K562 (cell line): ENCODE results near the gene PDLIM7. TPM values are rescaled to one million over a fixed set of nuclear protein-coding genes. Genes with fewer than 3 reads are reported as not detected.
A peak's percentile ranks its signal among the peaks of the same experiment; 100 is the strongest.

Source experiments
- CBX5 ChIP-seq: IDR thresholded peaks from 2 replicates; pipeline ENCODE4 v1.6.1; 2014; ENCODE audit warnings: low read depth, borderline replicate concordance
- FOS ChIP-seq: IDR thresholded peaks from 3 replicates; pipeline ENCODE4 v1.6.1; 2011; ENCODE audit not compliant: insufficient read length; ENCODE audit errors: extremely low read depth
- FOXA3 ChIP-seq, 2 experiments: fragments of 450-650 bp in 1 of 2; sonication (generic) in 1 of 2; formaldehyde crosslinking; IDR thresholded peaks in 1 of 2; conservative IDR thresholded peaks in 1 of 2; 2 replicates each; pipeline versions ENCODE4 v1.4.0 to v1.8.0; 2020 to 2022; ENCODE audit warnings: mild to moderate bottlenecking in 2 of 2, missing genetic modification reagents in 1 of 2
- HSF4 ChIP-seq: fragments of 250-450 bp; sonication (Bioruptor Pico); IDR thresholded peaks from 2 replicates; pipeline ENCODE4 v2.1.2; 2022; ENCODE audit warnings: mild to moderate bottlenecking, moderate library complexity, borderline replicate concordance
- MXI1 ChIP-seq: IDR thresholded peaks from 2 replicates; pipeline ENCODE4 v1.6.1; 2011; ENCODE audit warnings: low read depth, mild to moderate bottlenecking, improper control_type of control experiment, low read length
- NFIX ChIP-seq: fragments of 250-450 bp; sonication (Bioruptor Pico); IDR thresholded peaks from 2 replicates; pipeline ENCODE4 v1.4.0; 2020; ENCODE audit warnings: low read depth, mild to moderate bottlenecking, moderate library complexity
- PCBP1 ChIP-seq: fragments of 200-400 bp; formaldehyde crosslinking; IDR thresholded peaks from 2 replicates; pipeline ENCODE4 v1.6.1; 2018; ENCODE audit warnings: mild to moderate bottlenecking, low read depth, low read length; ENCODE audit not compliant: poor library complexity, severe bottlenecking
- PTBP1 ChIP-seq: fragments of 200-400 bp; formaldehyde crosslinking; IDR thresholded peaks from 2 replicates; pipeline ENCODE4 v1.6.1; 2017; ENCODE audit warnings: low read depth, low read length
- PTTG1 ChIP-seq: fragments of 450-650 bp; IDR thresholded peaks from 2 replicates; pipeline ENCODE4 v1.6.1; 2016; ENCODE audit warnings: low read depth, mild to moderate bottlenecking, missing genetic modification characterization, missing compliant biosample characterization
- SIRT6 ChIP-seq: IDR thresholded peaks from one replicate; pipeline ENCODE4 v1.6.1; 2012; ENCODE audit warnings: low read depth, mild to moderate bottlenecking, control low read depth, inconsistent platforms, low read length, moderate library complexity
- SNIP1 ChIP-seq: fragments of 450-650 bp; IDR thresholded peaks from 2 replicates; pipeline ENCODE4 v1.7.1; 2017; ENCODE audit warnings: low read depth, mild to moderate bottlenecking
- SUPT5H ChIP-seq: fragments of 450-650 bp; IDR thresholded peaks from 2 replicates; pipeline ENCODE4 v1.6.1; 2016
- TARDBP ChIP-seq: fragments of 450-650 bp; IDR thresholded peaks from 2 replicates; pipeline ENCODE4 v1.6.1; 2016
- TEAD1 ChIP-seq, 2 experiments: fragments of 450-650 bp in 1 of 2; sonication (generic) in 1 of 2; formaldehyde crosslinking; IDR thresholded peaks; 2 replicates each; pipeline versions ENCODE4 v1.4.0 to v1.8.0; 2020 to 2022; ENCODE audit warnings: mild to moderate bottlenecking in 2 of 2, missing genetic modification reagents in 1 of 2
- TFAP4 ChIP-seq: sonication (generic); formaldehyde crosslinking; IDR thresholded peaks from 2 replicates; pipeline ENCODE4 v1.8.0; 2022; ENCODE audit warnings: missing genetic modification reagents, mild to moderate bottlenecking, moderate library complexity, borderline replicate concordance
- U2AF2 ChIP-seq: fragments of 200-400 bp; formaldehyde crosslinking; optimal IDR thresholded peaks from 2 replicates; pipeline ENCODE3; 2017; ENCODE audit warnings: low read depth, mild to moderate bottlenecking, low read length
- ZBTB17 ChIP-seq: fragments of 450-650 bp; formaldehyde crosslinking; IDR thresholded peaks from 2 replicates; pipeline ENCODE4 v1.4.0; 2020; ENCODE audit warnings: mild to moderate bottlenecking
- ZNF518B ChIP-seq: fragments of 250-450 bp; sonication (Bioruptor Pico); IDR thresholded peaks from 2 replicates; pipeline ENCODE4 v1.5.0; 2021; ENCODE audit warnings: mild to moderate bottlenecking, moderate library complexity
- ZNF584 ChIP-seq: fragments of 200-800 bp; sonication (Bioruptor generic); IDR thresholded peaks from 2 replicates; pipeline ENCODE4 v1.6.1; 2016; ENCODE audit warnings: low read depth, mild to moderate bottlenecking, missing genetic modification characterization, missing compliant biosample characterization
- polyA plus RNA-seq, 8 experiments: library from polyadenylated mRNA; depleted of rRNA in 4 of 8; stranded (reverse) in 5 of 8; unstranded in 3 of 8; fragments of >200 nt; fragmentation: Nextera tagmentation in 2 of 8; fragmentation: Illumina TruSeq in 1 of 8; extraction: Ambion mirVana in 2 of 8; extraction: Trizol in 1 of 8; gene quantifications; 2 replicates each; pipeline versions ENCODE4 v1.2.1 to v1.2.3, GENCODE V29; 2011 to 2014; ENCODE audit warnings: inconsistent platforms in 1 of 8, missing spikeins in 1 of 8
- total RNA-seq, 7 experiments: library from RNA; depleted of rRNA in 6 of 7; stranded (reverse); fragments of >200 nt in 6 of 7; fragmentation: Illumina TruSeq in 2 of 7; extraction: Trizol in 2 of 7; gene quantifications; 2 replicates each; pipeline versions ENCODE4 v1.2.1 to v1.2.3, GENCODE V29; 2011 to 2021; ENCODE audit warnings: low replicate concordance in 1 of 7
- TF ChIP-seq, protein P1 (sequence below): fragments of 250-450 bp; sonication (Bioruptor Pico); IDR thresholded peaks from 2 replicates; pipeline ENCODE4 v1.4.0; 2020; ENCODE audit warnings: mild to moderate bottlenecking, moderate library complexity

The PDLIM7 gene
- total and polyA plus RNA-seq, 9 of the 15 experiments (the other 6 are each of a cell fraction or from before 2014, with no cell fraction given) = 2.1 to 124 (median 32.6) TPM

- TF ChIP-seq TFAP4 = peak; percentile 60
- TF ChIP-seq SNIP1 = no peak
- TF ChIP-seq FOXA3 (CRISPR knock-in tag; conservative IDR thresholded peaks at IDR 0.05 in 1 of 2, IDR thresholded peaks at IDR 0.05 in 1 of 2) = no peak
- no peak for TF ChIP-seq NFIX (CRISPR knock-in tag)
- TF ChIP-seq HSF4 = no peak
- TF ChIP-seq MXI1 = no peak
- no peak for TF ChIP-seq U2AF2
- no peak for TF ChIP-seq CBX5
- TF ChIP-seq, protein P1, sequence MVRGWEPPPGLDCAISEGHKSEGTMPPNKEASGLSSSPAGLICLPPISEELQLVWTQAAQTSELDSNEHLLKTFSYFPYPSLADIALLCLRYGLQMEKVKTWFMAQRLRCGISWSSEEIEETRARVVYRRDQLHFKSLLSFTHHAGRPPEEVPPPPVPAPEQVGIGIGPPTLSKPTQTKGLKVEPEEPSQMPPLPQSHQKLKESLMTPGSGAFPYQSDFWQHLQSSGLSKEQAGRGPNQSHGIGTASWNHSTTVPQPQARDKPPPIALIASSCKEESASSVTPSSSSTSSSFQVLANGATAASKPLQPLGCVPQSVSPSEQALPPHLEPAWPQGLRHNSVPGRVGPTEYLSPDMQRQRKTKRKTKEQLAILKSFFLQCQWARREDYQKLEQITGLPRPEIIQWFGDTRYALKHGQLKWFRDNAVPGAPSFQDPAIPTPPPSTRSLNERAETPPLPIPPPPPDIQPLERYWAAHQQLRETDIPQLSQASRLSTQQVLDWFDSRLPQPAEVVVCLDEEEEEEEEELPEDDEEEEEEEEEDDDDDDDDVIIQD (CRISPR knock-in tag) = 0 out of 2 replicates have a peak, but pooled peaks have one; percentile 46
- TF ChIP-seq PTTG1 = no peak
- TF ChIP-seq TARDBP = no peak
- TF ChIP-seq ZNF518B = no peak
- no peak for TF ChIP-seq FOS
- TF ChIP-seq PTBP1 = no peak
- no peak for TF ChIP-seq TEAD1 (CRISPR knock-in tag; IDR thresholded peaks at IDR 0.05)
- TF ChIP-seq ZNF584 = no peak
- TF ChIP-seq PCBP1 = no peak
- no peak for TF ChIP-seq SIRT6
- 0 out of 2 replicates have a peak, but pooled peaks have one; percentile 27 for TF ChIP-seq SUPT5H
- no peak for TF ChIP-seq ZBTB17 (CRISPR knock-in tag)
These were observed 12.1 kb upstream of the PDLIM7 start, which contains the start of gene DOK3 (continued) for GRCh38 chr5:177509381-177509951.
